HFFc6 (cell line): ENCODE measurements around the gene MIER3. TPM values are rescaled to one million over a fixed set of nuclear protein-coding genes. Genes with fewer than 3 reads are reported as not detected.

Source experiments
- DNase-seq: peaks from one replicate; pipeline ENCODE4 v3.0.0-alpha.2; 2018
- H3K27ac Mint-ChIP-seq: 2 replicates; pipeline ENCODE4 v1.8.0; 2020; ENCODE audit warnings: mild to moderate bottlenecking, mixed read lengths
- H3K27me3 Mint-ChIP-seq: 2 replicates; pipeline ENCODE4 v1.8.0; 2021; ENCODE audit warnings: mild to moderate bottlenecking, moderate library complexity, mixed read lengths; ENCODE audit not compliant: insufficient read depth
- H3K36me3 Mint-ChIP-seq: 2 replicates; pipeline ENCODE4 v1.8.0; 2021; ENCODE audit warnings: low read depth, mixed read lengths
- H3K4me1 Mint-ChIP-seq: 2 replicates; pipeline ENCODE4 v1.8.0; 2020; ENCODE audit warnings: low read depth, mixed read lengths
- H3K4me3 Mint-ChIP-seq: 2 replicates; pipeline ENCODE4 v1.8.0; 2020; ENCODE audit warnings: mild to moderate bottlenecking, moderate library complexity, mixed read lengths
- H3K9me3 Mint-ChIP-seq: 2 replicates; pipeline ENCODE4 v1.8.0; 2020; ENCODE audit warnings: mild to moderate bottlenecking, mixed read lengths
- total RNA-seq, 6 experiments: library from RNA; stranded (reverse); fragmentation: NEBNext Ultra II Directional; extraction: Animal tissue kit (Norgen Biotek cat#: 25700); gene quantifications; 2 replicates in 1 of 6; 3 replicates in 5 of 6; pipeline ENCODE4 v1.2.3, GENCODE V29; 2021
- TF ChIP-seq, protein P1 (sequence below): fragments of 200-600 bp; sonication (generic); IDR thresholded peaks from 2 replicates; pipeline ENCODE4 v1.5.0; 2021; ENCODE audit warnings: antibody characterized with exemption, mild to moderate bottlenecking

MIER3 gene
- total RNA-seq, 6 experiments from 2014 or later: 12.5 to 15.2 (median 14.5) TPM

DNA sequence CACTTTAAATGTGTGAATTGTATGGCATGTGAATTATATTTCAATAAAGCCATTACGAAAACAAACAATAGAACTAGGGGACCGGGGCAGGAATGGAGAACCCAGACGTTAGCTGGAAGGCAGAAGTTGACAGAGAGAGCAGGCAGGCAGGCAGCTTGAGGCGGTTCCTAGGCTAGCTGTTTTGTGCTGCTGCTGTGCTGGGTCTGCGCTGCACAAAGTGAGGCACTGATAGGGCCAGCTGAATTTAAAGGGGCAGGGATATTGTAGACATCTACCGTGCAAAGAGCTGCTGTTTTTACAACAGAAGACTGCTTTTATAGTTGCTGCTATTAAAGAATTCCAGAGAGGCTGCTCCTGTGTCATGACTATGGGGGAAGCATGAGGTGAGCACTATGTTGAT is 21.6 kb upstream of the MIER3 start:
- H3K27me3 Mint-ChIP-seq: peaks cover 16% of the 10 kb centered on the region
- TF ChIP-seq, protein P1, sequence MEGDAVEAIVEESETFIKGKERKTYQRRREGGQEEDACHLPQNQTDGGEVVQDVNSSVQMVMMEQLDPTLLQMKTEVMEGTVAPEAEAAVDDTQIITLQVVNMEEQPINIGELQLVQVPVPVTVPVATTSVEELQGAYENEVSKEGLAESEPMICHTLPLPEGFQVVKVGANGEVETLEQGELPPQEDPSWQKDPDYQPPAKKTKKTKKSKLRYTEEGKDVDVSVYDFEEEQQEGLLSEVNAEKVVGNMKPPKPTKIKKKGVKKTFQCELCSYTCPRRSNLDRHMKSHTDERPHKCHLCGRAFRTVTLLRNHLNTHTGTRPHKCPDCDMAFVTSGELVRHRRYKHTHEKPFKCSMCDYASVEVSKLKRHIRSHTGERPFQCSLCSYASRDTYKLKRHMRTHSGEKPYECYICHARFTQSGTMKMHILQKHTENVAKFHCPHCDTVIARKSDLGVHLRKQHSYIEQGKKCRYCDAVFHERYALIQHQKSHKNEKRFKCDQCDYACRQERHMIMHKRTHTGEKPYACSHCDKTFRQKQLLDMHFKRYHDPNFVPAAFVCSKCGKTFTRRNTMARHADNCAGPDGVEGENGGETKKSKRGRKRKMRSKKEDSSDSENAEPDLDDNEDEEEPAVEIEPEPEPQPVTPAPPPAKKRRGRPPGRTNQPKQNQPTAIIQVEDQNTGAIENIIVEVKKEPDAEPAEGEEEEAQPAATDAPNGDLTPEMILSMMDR: no peak
- H3K4me1 Mint-ChIP-seq: no peaks in the 10 kb centered on the region
- no peak for DNase-seq
- H3K36me3 Mint-ChIP-seq: no peaks in the 10 kb centered on the region
- no peak overlapping the region for H3K27ac Mint-ChIP-seq
- no peaks in the 10 kb centered on the region for H3K9me3 Mint-ChIP-seq
- H3K4me3 Mint-ChIP-seq: no peak overlapping the region

DNA sequence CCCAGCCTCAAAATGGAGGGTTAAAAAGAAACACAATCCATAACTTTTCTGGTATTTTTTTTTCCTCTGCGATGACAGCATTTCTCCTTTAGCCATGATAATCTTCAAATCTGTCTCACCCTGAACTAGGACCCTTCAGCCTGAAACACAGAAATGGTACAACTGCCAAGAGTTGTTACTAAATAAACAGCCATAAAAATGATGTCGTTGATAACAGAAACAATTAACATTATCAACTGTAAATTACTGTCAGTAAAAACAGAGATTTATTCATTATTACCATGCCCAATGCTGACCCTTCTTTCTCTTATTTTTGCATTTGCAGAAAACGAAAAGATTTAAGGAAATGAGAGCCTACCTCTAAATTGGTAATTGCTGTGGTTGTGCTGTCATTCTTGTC is 19.4 kb upstream of the MIER3 start:
- Mint-ChIP-seq H3K4me3 (no peak overlapping the region), H3K27me3 (peaks cover 26% of the 10 kb centered on the region), H3K36me3 (no peaks in the 10 kb centered on the region), H3K27ac (no peak overlapping the region), H3K9me3 (no peaks in the 10 kb centered on the region), H3K4me1 (no peaks in the 10 kb centered on the region)
- TF ChIP-seq, protein P1: no peak
- DNase-seq: no peak

DNA sequence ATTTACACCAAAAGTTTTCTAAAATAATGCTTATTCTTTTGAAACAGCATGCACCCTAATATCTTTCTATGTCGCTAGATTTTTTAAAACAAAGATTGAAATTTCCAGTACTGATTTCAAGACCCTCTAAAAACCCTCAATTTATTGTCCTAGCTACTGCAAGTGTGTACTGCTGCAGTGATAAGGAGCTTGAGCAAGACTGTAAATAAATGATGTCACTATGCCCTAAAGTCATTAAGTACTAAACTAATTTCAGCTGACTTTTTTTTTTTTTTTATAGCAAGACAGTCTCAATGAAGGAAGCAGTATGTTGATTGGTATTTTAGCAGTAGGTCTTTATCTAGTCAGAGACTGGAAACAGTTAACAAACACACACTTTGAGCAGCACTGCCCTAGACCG is 12.2 kb upstream of the MIER3 start:
- Mint-ChIP-seq H3K9me3 (no peaks in the 10 kb centered on the region), H3K27ac (no peak overlapping the region), H3K4me3 (no peak overlapping the region), H3K4me1 (no peaks in the 10 kb centered on the region), H3K36me3 (no peaks in the 10 kb centered on the region), H3K27me3 (peaks cover 45% of the 10 kb centered on the region)
- DNase-seq: no peak
- TF ChIP-seq, protein P1: no peak

DNA sequence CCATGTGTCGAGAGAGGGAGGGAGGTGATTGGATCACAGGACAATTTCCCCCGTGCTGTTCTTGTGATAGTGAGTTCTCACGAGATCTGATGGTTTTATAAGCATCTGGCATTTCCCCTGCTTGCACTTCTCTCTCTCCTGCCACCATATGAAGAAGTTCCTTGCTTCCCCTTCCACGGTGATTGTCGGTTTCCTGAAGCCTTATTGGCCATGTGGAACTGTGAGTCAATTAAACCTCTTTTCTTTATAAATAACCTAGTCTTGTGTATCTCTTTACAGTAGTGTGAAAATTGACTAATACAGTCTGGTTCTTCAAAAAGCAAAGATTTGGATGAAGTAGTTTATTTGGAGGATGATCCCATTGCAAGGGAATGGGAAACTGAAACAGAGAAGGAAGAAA is 11.3 kb upstream of the MIER3 start:
- peaks cover 48% of the 10 kb centered on the region for H3K27me3 Mint-ChIP-seq
- TF ChIP-seq, protein P1: no peak
- no peak overlapping the region for H3K4me3 Mint-ChIP-seq
- no peaks in the 10 kb centered on the region for H3K9me3 Mint-ChIP-seq
- no peaks in the 10 kb centered on the region for H3K4me1 Mint-ChIP-seq
- no peak for DNase-seq
- no peaks in the 10 kb centered on the region for H3K36me3 Mint-ChIP-seq
- H3K27ac Mint-ChIP-seq: no peak overlapping the region

DNA sequence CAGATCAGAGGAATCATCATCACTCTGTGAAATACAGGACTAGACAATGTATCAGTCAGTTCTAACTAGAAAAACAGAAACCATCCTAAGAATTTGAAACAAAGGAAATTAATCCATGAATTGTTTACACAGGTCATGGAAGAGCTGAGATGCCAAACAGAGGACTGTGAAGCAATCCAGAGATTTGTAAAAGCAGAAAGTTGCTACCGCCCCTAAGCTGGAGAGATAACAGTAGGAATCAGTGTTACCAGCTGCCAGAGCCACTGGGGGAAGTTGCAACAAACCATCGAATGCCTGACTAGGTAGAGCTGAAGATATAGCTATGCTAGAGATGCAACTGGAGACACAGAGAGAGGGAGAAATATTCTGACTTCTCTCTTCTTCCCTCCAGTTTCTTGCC is 10.4 kb upstream of the MIER3 start:
- peaks cover 42% of the 10 kb centered on the region for H3K27me3 Mint-ChIP-seq
- no peaks in the 10 kb centered on the region for H3K9me3 Mint-ChIP-seq
- H3K4me1 Mint-ChIP-seq: no peaks in the 10 kb centered on the region
- H3K36me3 Mint-ChIP-seq: no peaks in the 10 kb centered on the region
- H3K27ac Mint-ChIP-seq: no peak overlapping the region
- no peak overlapping the region for H3K4me3 Mint-ChIP-seq
- TF ChIP-seq, protein P1: no peak
- no peak for DNase-seq

DNA sequence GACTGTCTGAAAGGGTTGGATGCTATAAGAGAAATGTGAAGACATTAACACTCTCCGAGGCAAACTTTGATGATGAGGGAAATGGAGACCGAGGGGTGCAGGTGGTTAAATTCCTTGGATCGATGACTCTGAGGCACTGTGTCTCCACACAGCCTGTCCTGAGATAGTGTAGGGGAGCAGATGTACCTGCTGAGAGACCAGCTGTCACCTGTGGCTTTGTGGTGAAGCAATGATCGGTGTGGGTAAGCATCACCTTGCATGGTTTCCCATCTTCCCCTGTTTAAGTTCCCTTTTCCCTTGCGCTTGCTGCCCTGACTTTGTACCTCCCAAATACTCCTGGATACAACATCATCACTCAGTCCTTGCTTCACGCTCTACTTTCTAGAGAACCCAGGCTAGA is 9.8 kb upstream of the MIER3 start:
- peaks cover 40% of the 10 kb centered on the region for H3K27me3 Mint-ChIP-seq
- H3K27ac Mint-ChIP-seq: no peak overlapping the region
- H3K36me3 Mint-ChIP-seq: no peaks in the 10 kb centered on the region
- no peaks in the 10 kb centered on the region for H3K9me3 Mint-ChIP-seq
- H3K4me1 Mint-ChIP-seq: no peaks in the 10 kb centered on the region
- no peak overlapping the region for H3K4me3 Mint-ChIP-seq
- TF ChIP-seq, protein P1: no peak
- DNase-seq: no peak
